Liver (tissue), 3 donors: ENCODE data around the gene SERPINA5.

ENCODE experiments used
- JUND ChIP-seq, 2 donors: IDR thresholded peaks; 2 replicates each; pipeline ENCODE4 v1.6.1; 2016; ENCODE audit warnings: antibody characterized with exemption in 2 of 2
- RAD21 ChIP-seq, 2 donors: IDR thresholded peaks; 2 replicates each; pipeline ENCODE4 v1.6.1; 2016; ENCODE audit warnings: antibody characterized with exemption in 2 of 2, mild to moderate bottlenecking in 2 of 2
- REST ChIP-seq: IDR thresholded peaks from 2 replicates; pipeline ENCODE4 v1.6.1; 2016; ENCODE audit warnings: antibody characterized with exemption, mild to moderate bottlenecking
- RXRA ChIP-seq, 2 donors: IDR thresholded peaks; 2 replicates each; pipeline ENCODE4 v1.6.1; 2017 to 2018; ENCODE audit warnings: antibody characterized with exemption in 2 of 2, mild to moderate bottlenecking in 1 of 2
- YY1 ChIP-seq: IDR thresholded peaks from 2 replicates; pipeline ENCODE4 v1.6.1; 2016; ENCODE audit warnings: antibody characterized with exemption, mild to moderate bottlenecking
- ZBTB33 ChIP-seq: IDR thresholded peaks from 2 replicates; pipeline ENCODE4 v1.6.1; 2016; ENCODE audit warnings: antibody characterized with exemption
- TF ChIP-seq, protein P1 (sequence below): fragments of 150-350 bp; IDR thresholded peaks from 2 replicates; pipeline ENCODE4 v1.5.1; 2017; ENCODE audit warnings: improper control_type of control experiment, low read depth, low read length; ENCODE audit not compliant: missing input control
- TF ChIP-seq, protein P2 (sequence below): IDR thresholded peaks from 2 replicates; pipeline ENCODE4 v1.6.1; 2016; ENCODE audit warnings: antibody characterized with exemption
- TF ChIP-seq, protein P3 (sequence below): IDR thresholded peaks from 2 replicates; pipeline ENCODE4 v1.6.1; 2016; ENCODE audit warnings: antibody characterized with exemption
- donor health status: healthy.
- donor health status: healthy.

- TF ChIP-seq, protein P1, sequence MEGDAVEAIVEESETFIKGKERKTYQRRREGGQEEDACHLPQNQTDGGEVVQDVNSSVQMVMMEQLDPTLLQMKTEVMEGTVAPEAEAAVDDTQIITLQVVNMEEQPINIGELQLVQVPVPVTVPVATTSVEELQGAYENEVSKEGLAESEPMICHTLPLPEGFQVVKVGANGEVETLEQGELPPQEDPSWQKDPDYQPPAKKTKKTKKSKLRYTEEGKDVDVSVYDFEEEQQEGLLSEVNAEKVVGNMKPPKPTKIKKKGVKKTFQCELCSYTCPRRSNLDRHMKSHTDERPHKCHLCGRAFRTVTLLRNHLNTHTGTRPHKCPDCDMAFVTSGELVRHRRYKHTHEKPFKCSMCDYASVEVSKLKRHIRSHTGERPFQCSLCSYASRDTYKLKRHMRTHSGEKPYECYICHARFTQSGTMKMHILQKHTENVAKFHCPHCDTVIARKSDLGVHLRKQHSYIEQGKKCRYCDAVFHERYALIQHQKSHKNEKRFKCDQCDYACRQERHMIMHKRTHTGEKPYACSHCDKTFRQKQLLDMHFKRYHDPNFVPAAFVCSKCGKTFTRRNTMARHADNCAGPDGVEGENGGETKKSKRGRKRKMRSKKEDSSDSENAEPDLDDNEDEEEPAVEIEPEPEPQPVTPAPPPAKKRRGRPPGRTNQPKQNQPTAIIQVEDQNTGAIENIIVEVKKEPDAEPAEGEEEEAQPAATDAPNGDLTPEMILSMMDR, result no peak
- TF ChIP-seq RAD21 (IDR thresholded peaks at IDR 0.05) (peak in 1 of 2 donors; percentile 15), RXRA (IDR thresholded peaks at IDR 0.05) (no peak), ZBTB33 (no peak), REST (no peak), JUND (IDR thresholded peaks at IDR 0.05) (no peak), YY1 (no peak)
- TF ChIP-seq, protein P2, sequence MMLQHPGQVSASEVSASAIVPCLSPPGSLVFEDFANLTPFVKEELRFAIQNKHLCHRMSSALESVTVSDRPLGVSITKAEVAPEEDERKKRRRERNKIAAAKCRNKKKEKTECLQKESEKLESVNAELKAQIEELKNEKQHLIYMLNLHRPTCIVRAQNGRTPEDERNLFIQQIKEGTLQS, result no peak
- TF ChIP-seq, protein P3, sequence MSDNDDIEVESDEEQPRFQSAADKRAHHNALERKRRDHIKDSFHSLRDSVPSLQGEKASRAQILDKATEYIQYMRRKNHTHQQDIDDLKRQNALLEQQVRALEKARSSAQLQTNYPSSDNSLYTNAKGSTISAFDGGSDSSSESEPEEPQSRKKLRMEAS, result no peak
Measured at GRCh38 chr14:94617366-94617941, 36.2 kb downstream of the SERPINA5 start.
